BE2C (cell line): ENCODE results near the gene HDAC4.

ENCODE experiments used
- DNase-seq: peaks from one replicate; pipeline ENCODE4 v3.0.0-alpha.2; 2020
- H3K27me3 ChIP-seq: fragments of 250-450 bp; sonication (Bioruptor Pico); 2 replicates; pipeline ENCODE4 v1.5.1; 2020; ENCODE audit warnings: mild to moderate bottlenecking
- H3K36me3 ChIP-seq: fragments of 250-450 bp; sonication (Bioruptor Pico); 2 replicates; pipeline ENCODE4 v1.5.1; 2020; ENCODE audit warnings: mild to moderate bottlenecking
- H3K4me1 ChIP-seq: fragments of 250-450 bp; sonication (Bioruptor Pico); 2 replicates; pipeline ENCODE4 v1.5.1; 2020
- H3K4me3 ChIP-seq: 2 replicates; pipeline ENCODE4 v1.5.1; 2011; ENCODE audit warnings: low read depth, low read length
- H3K9me3 ChIP-seq: fragments of 250-450 bp; sonication (Bioruptor Pico); 2 replicates; pipeline ENCODE4 v1.5.1; 2020
- TF ChIP-seq, protein P1 (sequence below): IDR thresholded peaks from 2 replicates; pipeline ENCODE4 v1.5.1; 2012; ENCODE audit warnings: mild to moderate bottlenecking, low read depth, low read length

Gene HDAC4

DNA sequence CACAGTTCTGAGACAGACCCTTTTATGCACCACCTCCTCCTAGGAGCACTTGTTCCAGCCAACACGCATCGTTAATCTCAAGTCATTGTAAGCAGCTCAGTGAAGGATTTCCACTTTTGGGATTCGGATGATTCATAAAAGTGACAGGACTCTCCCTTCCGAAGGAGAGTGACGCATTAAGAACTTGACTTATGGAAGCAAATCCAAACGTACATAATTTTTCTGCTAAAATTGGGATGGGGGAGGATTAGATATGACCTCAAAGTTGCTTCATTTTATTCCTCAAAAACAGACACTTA lies 387.2 kb downstream of the HDAC4 start:
- Histone ChIP-seq H3K27me3 (peaks cover 53% of the 10 kb centered on the region), H3K9me3 (no peaks in the 10 kb centered on the region), H3K4me1 (no peaks in the 10 kb centered on the region), H3K36me3 (no peaks in the 10 kb centered on the region), H3K4me3 (no peak overlapping the region)
- DNase-seq = no peak
- TF ChIP-seq, protein P1, sequence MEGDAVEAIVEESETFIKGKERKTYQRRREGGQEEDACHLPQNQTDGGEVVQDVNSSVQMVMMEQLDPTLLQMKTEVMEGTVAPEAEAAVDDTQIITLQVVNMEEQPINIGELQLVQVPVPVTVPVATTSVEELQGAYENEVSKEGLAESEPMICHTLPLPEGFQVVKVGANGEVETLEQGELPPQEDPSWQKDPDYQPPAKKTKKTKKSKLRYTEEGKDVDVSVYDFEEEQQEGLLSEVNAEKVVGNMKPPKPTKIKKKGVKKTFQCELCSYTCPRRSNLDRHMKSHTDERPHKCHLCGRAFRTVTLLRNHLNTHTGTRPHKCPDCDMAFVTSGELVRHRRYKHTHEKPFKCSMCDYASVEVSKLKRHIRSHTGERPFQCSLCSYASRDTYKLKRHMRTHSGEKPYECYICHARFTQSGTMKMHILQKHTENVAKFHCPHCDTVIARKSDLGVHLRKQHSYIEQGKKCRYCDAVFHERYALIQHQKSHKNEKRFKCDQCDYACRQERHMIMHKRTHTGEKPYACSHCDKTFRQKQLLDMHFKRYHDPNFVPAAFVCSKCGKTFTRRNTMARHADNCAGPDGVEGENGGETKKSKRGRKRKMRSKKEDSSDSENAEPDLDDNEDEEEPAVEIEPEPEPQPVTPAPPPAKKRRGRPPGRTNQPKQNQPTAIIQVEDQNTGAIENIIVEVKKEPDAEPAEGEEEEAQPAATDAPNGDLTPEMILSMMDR = no peak

DNA sequence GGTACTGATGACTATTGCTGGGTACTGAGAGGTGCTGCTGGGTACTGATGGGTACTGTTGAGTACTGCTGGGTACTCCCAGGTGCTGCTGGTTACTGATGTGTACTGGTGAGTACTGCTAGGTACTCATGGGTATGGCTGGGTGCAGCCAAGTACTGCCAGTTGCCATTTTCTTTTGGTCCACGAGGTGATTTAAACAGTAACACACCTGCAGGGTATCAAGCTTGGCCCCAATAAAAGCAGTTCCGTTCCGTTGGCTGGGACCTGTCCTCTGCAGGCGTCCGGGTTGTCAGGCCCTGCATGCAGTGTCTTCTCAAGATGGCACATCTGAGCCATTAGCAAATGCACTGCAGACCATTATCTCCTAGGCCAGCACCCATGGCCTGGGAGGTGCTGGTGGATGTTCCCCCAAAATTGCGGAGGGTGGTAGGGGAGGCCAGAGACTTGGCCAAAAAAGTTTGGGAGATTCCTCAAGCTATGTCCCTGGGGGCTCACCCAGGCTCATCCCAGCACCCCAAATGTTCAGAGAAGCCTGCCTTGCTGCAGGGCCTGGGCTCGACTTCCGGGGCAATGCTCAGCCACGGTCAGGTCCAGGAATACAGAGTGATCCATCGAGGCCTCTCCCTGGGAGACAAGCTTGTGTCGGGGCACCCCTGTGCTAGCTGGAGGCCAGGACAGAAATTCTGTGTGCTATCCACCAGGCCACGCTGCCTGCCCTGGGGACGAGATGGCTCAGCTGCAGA lies 387.7 kb downstream of the HDAC4 start:
- Histone ChIP-seq H3K4me1 (no peaks in the 10 kb centered on the region), H3K36me3 (no peaks in the 10 kb centered on the region), H3K4me3 (no peak overlapping the region), H3K9me3 (no peaks in the 10 kb centered on the region), H3K27me3 (peaks cover 58% of the 10 kb centered on the region)
- DNase-seq = no peak
- TF ChIP-seq, protein P1 = no peak

DNA sequence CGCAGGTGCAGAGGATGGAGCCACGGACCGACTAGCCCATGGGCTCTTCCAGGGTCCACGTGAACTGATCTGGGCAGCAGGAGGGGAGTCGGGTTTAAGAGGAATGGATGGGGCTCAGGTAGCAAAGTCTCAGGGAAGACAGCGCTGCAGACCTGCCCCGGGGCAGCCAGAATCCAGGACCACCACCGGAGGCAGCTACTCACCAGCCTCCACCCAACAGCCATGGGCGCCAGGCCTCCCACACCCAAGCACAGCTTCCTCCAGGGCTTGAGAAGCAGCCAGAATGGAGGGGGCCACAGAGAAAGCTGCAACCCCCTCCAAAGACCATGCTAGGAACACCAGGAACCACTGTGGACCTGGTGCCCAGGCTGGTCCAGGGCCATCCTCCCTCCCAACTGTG lies 388.6 kb downstream of the HDAC4 start:
- TF ChIP-seq, protein P1 = no peak
- DNase-seq = no peak
- no peaks in the 10 kb centered on the region for H3K9me3 ChIP-seq
- H3K4me1 ChIP-seq = no peaks in the 10 kb centered on the region
- peaks cover 65% of the 10 kb centered on the region for H3K27me3 ChIP-seq
- no peak overlapping the region for H3K4me3 ChIP-seq
- H3K36me3 ChIP-seq = no peaks in the 10 kb centered on the region

DNA sequence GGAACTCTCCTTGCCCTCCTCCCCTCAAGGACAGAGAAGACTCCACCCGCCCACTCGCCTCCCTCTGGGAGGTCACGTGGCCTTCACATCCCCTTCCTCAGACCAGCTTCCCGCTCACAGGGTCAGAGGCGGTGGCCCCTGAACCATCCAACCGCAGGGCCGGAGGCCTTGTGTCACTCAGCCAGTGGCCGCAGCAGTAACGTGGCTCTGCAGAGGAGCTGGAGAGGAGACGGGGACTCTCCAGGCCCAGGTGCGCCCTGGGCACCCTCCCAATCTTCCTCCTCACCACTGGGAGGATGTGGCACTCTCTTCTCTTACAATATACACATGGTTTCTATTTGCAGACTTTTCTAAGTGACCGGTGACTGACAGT lies 391.2 kb downstream of the HDAC4 start:
- DNase-seq = no peak
- H3K27me3 ChIP-seq = peaks cover 87% of the 10 kb centered on the region
- no peaks in the 10 kb centered on the region for H3K4me1 ChIP-seq
- H3K36me3 ChIP-seq = no peaks in the 10 kb centered on the region
- H3K9me3 ChIP-seq = no peaks in the 10 kb centered on the region
- H3K4me3 ChIP-seq = no peak overlapping the region
- TF ChIP-seq, protein P1 = no peak

DNA sequence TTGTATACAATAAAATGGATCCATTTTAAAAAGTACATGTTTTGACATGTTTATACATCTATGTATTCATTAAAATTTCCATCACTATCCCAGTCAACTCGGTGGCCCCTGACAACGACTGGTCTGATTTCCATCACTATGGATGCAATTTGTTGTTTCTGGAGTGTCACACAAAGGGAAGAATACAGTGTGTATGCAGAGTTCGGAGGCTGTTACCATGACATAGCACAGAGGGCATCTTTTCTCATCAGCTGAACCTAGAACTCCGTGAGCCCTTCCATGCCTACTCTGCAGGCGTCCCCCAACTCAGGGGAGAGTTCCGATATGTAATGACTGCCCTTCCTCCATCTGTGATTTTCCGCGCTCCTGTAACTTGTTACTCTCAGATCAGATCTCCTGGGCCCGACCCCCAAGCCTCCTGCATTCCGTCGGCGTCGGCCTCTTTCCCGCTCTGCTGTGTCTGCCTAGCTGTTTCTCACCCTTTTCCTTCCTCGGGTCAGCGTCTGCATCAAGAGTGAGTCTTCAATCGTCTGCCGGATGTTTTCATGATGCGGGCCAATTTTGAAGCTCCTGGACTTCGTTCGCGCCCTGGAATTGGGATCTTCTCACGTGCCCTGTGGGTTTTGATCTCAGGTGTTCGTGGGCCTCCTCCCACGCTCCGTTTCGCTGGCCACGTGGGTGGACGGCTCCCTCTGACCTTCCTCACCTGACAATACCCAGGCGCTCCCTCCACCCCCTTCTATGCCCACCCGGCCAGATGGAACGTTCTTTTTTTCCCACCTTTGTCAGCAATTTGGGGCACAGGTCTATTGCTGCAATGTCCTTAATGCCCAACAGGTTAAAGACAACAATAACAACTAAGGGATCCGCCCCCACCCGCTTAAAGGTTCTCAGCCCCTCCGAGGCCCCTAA lies 391.9 kb downstream of the HDAC4 start:
- H3K36me3 ChIP-seq = no peaks in the 10 kb centered on the region
- TF ChIP-seq, protein P1 = no peak
- H3K9me3 ChIP-seq = no peaks in the 10 kb centered on the region
- no peaks in the 10 kb centered on the region for H3K4me1 ChIP-seq
- H3K4me3 ChIP-seq = no peak overlapping the region
- H3K27me3 ChIP-seq = peaks cover 91% of the 10 kb centered on the region
- DNase-seq = no peak

DNA sequence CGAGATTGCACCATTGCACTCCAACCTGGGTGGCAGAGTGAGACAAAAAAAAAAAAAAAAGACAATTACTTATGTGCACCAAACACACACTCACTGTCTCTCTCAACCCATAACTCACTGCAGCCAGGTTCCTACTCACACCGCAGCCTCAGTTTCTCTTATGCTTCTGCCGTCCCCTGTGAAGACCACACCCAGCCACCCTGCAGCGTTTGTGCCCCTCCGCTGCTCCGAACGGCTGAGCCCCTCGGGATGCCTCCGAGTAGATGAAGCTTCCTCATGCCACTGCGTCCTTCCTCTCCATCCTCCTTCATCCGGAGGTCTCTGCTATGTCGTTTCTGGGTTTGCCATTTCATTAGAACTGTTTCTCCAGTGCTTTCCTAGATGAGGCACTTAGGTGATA lies 392.8 kb downstream of the HDAC4 start:
- H3K9me3 ChIP-seq = no peaks in the 10 kb centered on the region
- no peak for DNase-seq
- H3K27me3 ChIP-seq = peaks cover 98% of the 10 kb centered on the region
- H3K36me3 ChIP-seq = no peaks in the 10 kb centered on the region
- no peaks in the 10 kb centered on the region for H3K4me1 ChIP-seq
- H3K4me3 ChIP-seq = no peak overlapping the region
- TF ChIP-seq, protein P1 = no peak
